H9 (cell line): ENCODE data around the gene VIPR1. TPM values are rescaled to one million over a fixed set of nuclear protein-coding genes. Genes with fewer than 3 reads are reported as not detected.
A peak's percentile ranks its signal among the peaks of the same experiment; 100 is the strongest.

ENCODE experiments used
- DNase-seq: peaks from one replicate; pipeline ENCODE4 v3.0.0-alpha.2; 2017
- H2AFZ ChIP-seq: one replicate; pipeline ENCODE4 v1.6.1; 2013; ENCODE audit warnings: mild to moderate bottlenecking, low read length, control low read depth, moderate library complexity
- H2AK5ac ChIP-seq: 2 replicates; pipeline ENCODE4 v1.6.1; 2013; ENCODE audit warnings: low read length, control low read depth, mixed read lengths; ENCODE audit not compliant: insufficient read length
- H2BK120ac ChIP-seq: one replicate; pipeline ENCODE4 v1.6.1; 2013; ENCODE audit warnings: low read depth, mild to moderate bottlenecking, low read length, control low read depth, inconsistent platforms; ENCODE audit not compliant: poor library complexity, severe bottlenecking
- H2BK12ac ChIP-seq: 2 replicates; pipeline ENCODE4 v1.6.1; 2013; ENCODE audit warnings: low read length, control low read depth, mixed read lengths, low read depth; ENCODE audit not compliant: insufficient read length
- H2BK15ac ChIP-seq: 2 replicates; pipeline ENCODE4 v1.6.1; 2013; ENCODE audit warnings: low read depth, low read length, control low read depth
- H2BK20ac ChIP-seq: one replicate; pipeline ENCODE4 v1.6.1; 2013; ENCODE audit warnings: low read depth, mild to moderate bottlenecking, low read length, control low read depth, inconsistent platforms; ENCODE audit not compliant: poor library complexity, severe bottlenecking
- H2BK5ac ChIP-seq: 2 replicates; pipeline ENCODE4 v1.6.1; 2013; ENCODE audit warnings: low read length, control low read depth, mixed read lengths; ENCODE audit not compliant: insufficient read length
- H3K14ac ChIP-seq: 2 replicates; pipeline ENCODE4 v1.6.1; 2013; ENCODE audit warnings: low read length, control low read depth; ENCODE audit not compliant: insufficient read depth
- H3K18ac ChIP-seq: 2 replicates; pipeline ENCODE4 v1.6.1; 2013; ENCODE audit warnings: low read depth, mild to moderate bottlenecking, mixed read lengths, low read length, control low read depth; ENCODE audit not compliant: insufficient read length
- H3K23ac ChIP-seq: 2 replicates; pipeline ENCODE4 v1.6.1; 2013; ENCODE audit warnings: low read length, control low read depth, mixed read lengths, low read depth; ENCODE audit not compliant: insufficient read length
- H3K23me2 ChIP-seq: 2 replicates; pipeline ENCODE4 v1.6.1; 2013; ENCODE audit warnings: low read depth, mild to moderate bottlenecking, mixed read lengths, low read length, control low read depth; ENCODE audit not compliant: insufficient read length, poor library complexity, severe bottlenecking
- H3K27ac ChIP-seq: 2 replicates; pipeline ENCODE4 v1.5.1; 2013; ENCODE audit warnings: low read length, control low read depth, mixed read lengths, low read depth; ENCODE audit not compliant: insufficient read length
- H3K27me3 ChIP-seq: 2 replicates; pipeline ENCODE4 v1.6.1; 2013; ENCODE audit warnings: low read length, control low read depth, inconsistent platforms; ENCODE audit not compliant: insufficient read depth
- H3K4ac ChIP-seq: 2 replicates; pipeline ENCODE4 v1.6.1; 2013; ENCODE audit warnings: low read depth, mild to moderate bottlenecking, control low read depth, inconsistent platforms, low read length, moderate library complexity
- H3K4me1 ChIP-seq: 2 replicates; pipeline ENCODE4 v1.6.1; 2013; ENCODE audit warnings: low read length, control low read depth, inconsistent platforms; ENCODE audit not compliant: insufficient read depth
- H3K4me2 ChIP-seq: 2 replicates; pipeline ENCODE4 v1.6.1; 2013; ENCODE audit warnings: low read length, control low read depth, mixed read lengths; ENCODE audit not compliant: insufficient read length, insufficient read depth
- H3K56ac ChIP-seq: 2 replicates; pipeline ENCODE4 v1.6.1; 2013; ENCODE audit warnings: low read depth, mild to moderate bottlenecking, mixed read lengths, low read length, control low read depth; ENCODE audit not compliant: insufficient read length
- H3K79me1 ChIP-seq: 2 replicates; pipeline ENCODE4 v1.6.1; 2013; ENCODE audit warnings: low read depth, mild to moderate bottlenecking, moderate library complexity, low read length, control low read depth, inconsistent platforms; ENCODE audit not compliant: insufficient read depth, poor library complexity, severe bottlenecking
- H3K79me2 ChIP-seq: 2 replicates; pipeline ENCODE4 v1.6.1; 2013; ENCODE audit warnings: low read length, control low read depth, inconsistent platforms; ENCODE audit not compliant: insufficient read depth
- H3K9ac ChIP-seq: 2 replicates; pipeline ENCODE4 v1.6.1; 2013; ENCODE audit warnings: low read length, control low read depth, mixed read lengths; ENCODE audit not compliant: insufficient read length; ENCODE audit errors: extremely low read depth
- H3K9me3 ChIP-seq: one replicate; pipeline ENCODE4 v1.6.1; 2013; ENCODE audit warnings: low read depth, low read length, inconsistent platforms; ENCODE audit not compliant: control insufficient read depth
- H3T11ph ChIP-seq: one replicate; pipeline ENCODE4 v1.6.1; 2013; ENCODE audit warnings: mild to moderate bottlenecking, low read length, control low read depth, inconsistent platforms
- H4K20me1 ChIP-seq: one replicate; pipeline ENCODE4 v1.6.1; 2013; ENCODE audit not compliant: control insufficient read depth, insufficient read length, insufficient read depth
- H4K5ac ChIP-seq: 2 replicates; pipeline ENCODE4 v1.6.1; 2013; ENCODE audit warnings: low read depth, mild to moderate bottlenecking, mixed read lengths, low read length, control low read depth; ENCODE audit not compliant: insufficient read length
- H4K8ac ChIP-seq: replicated peaks from 2 replicates; pipeline ENCODE4 v1.6.1; 2013; ENCODE audit warnings: low read length, control low read depth, mixed read lengths, low read depth; ENCODE audit not compliant: insufficient read length
- H4K91ac ChIP-seq: 2 replicates; pipeline ENCODE4 v1.6.1; 2013; ENCODE audit warnings: low read depth, mild to moderate bottlenecking, moderate library complexity, mixed read lengths, low read length, control low read depth; ENCODE audit not compliant: insufficient read length
- H3K27ac Mint-ChIP-seq, 3 experiments: 2 replicates in 2 of 3; 3 replicates in 1 of 3; pipeline ENCODE4 v1.8.0; 2020 to 2021; ENCODE audit warnings: mixed read lengths in 3 of 3, mild to moderate bottlenecking in 1 of 3, moderate library complexity in 1 of 3
- H3K27me3 Mint-ChIP-seq: 2 replicates; pipeline ENCODE4 v1.8.0; 2021; ENCODE audit warnings: low read depth, mild to moderate bottlenecking, moderate library complexity, mixed read lengths
- H3K36me3 Mint-ChIP-seq, 3 experiments: 2 replicates in 2 of 3; 3 replicates in 1 of 3; pipeline ENCODE4 v1.8.0; 2020 to 2021; ENCODE audit warnings: low read depth in 3 of 3, mixed read lengths in 3 of 3; ENCODE audit not compliant: insufficient read depth in 1 of 3
- H3K4me1 Mint-ChIP-seq, 2 experiments: 2 replicates each; pipeline ENCODE4 v1.8.0; 2020; ENCODE audit warnings: mixed read lengths in 2 of 2
- H3K4me3 Mint-ChIP-seq, 2 experiments: 2 replicates in 1 of 2; 3 replicates in 1 of 2; pipeline ENCODE4 v1.8.0; 2020 to 2021; ENCODE audit warnings: mild to moderate bottlenecking in 2 of 2, mixed read lengths in 2 of 2, moderate library complexity in 1 of 2
- H3K9me3 Mint-ChIP-seq, 2 experiments: 2 replicates in 1 of 2; 3 replicates in 1 of 2; pipeline ENCODE4 v1.8.0; 2020; ENCODE audit warnings: mild to moderate bottlenecking in 2 of 2, mixed read lengths in 2 of 2, moderate library complexity in 1 of 2
- WGBS: extraction: QIAGEN DNeasy Blood & Tissue Kit; methylation state at CpG from one replicate; pipeline ENCODE4 v1.1.7; 2013; ENCODE audit warnings: missing lambda C conversion rate, low lambda C conversion rate, mixed read lengths; ENCODE audit not compliant: insufficient read length; ENCODE audit errors: extremely low coverage; 5-methylcytosine and 5-hydroxymethylcytosine counted together
- total RNA-seq: library from RNA; stranded (reverse); gene quantifications from 2 replicates; pipeline ENCODE4 v1.2.1, GENCODE V29; 2021
- TF ChIP-seq, protein P1 (sequence below): fragments of 200-600 bp; sonication (generic); conservative IDR thresholded peaks from 3 replicates; pipeline ENCODE4 v1.8.0; 2021; ENCODE audit warnings: antibody characterized with exemption, mild to moderate bottlenecking

The VIPR1 gene
- total RNA-seq, 1 experiment from 2014 or later = 6.5 TPM

DNA sequence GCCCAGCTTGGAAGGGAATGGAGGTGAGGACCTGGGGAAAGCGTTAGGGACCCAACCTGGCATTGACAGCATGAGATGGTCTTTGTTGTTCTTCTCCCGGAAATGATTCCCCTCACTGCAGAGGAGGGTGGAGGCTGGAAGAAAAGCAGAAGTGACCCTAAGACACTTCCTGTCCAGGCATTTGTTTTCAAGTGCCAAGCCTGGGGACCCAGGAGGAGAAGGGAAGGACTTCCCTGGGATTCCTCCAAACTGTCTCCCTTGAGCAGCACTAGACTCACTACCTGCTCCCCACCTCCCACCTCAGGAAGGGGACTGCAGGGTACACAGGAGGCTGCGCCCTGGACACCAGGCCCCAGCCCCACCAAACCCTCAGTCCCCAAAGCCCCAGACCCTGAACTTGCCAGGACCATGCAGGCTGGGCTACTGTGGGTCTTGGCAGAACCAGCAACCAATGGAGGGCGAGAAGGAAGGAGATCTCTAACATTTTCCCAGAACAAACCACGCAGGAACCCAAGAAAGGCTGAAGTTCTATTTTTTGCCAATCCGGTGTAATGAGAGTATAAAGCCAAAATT is 9.8 kb upstream of the VIPR1 start:
- peaks cover 22 to 24% of the 10 kb centered on the region in 2 experiments for H3K4me1 Mint-ChIP-seq
- peaks cover 3% of the 10 kb centered on the region; the same call in 1 of the 2 replicates for H3K4me1 ChIP-seq
- DNase-seq = peak; percentile 7

More for the DNA sequence above, 9.8 kb upstream of the VIPR1 start:
- Histone ChIP-seq H2BK120ac (no peak overlapping the region), H3K79me2 (no peaks in the 10 kb centered on the region), H2BK15ac (no peak overlapping the region), H3K27me3 (no peaks in the 10 kb centered on the region), H3K23me2 (no peaks in the 10 kb centered on the region), H3K79me1 (no peaks in the 10 kb centered on the region), H3K18ac (no peak overlapping the region), H4K91ac (no peak overlapping the region), H3K14ac (no peak overlapping the region; the same call in 1 of the 2 replicates), H3K56ac (no peak overlapping the region), H3K27ac (no peak overlapping the region), H2AK5ac (no peak overlapping the region), H2BK5ac (no peak overlapping the region), H2AFZ (no peak overlapping the region), H2BK12ac (no peak overlapping the region), H3K23ac (no peak overlapping the region), H3T11ph (no peak overlapping the region), H4K5ac (no peak overlapping the region), H4K20me1 (no peaks in the 10 kb centered on the region), H3K4me2 (no peak overlapping the region), H2BK20ac (no peak overlapping the region), H4K8ac (no peak overlapping the region), H3K9ac (no peak overlapping the region), H3K4ac (no peak overlapping the region), H3K9me3 (no peaks in the 10 kb centered on the region)
- no peaks in the 10 kb centered on the region; a peak in 1 of 5 replicates for H3K9me3 Mint-ChIP-seq
- H3K36me3 Mint-ChIP-seq = no peaks in the 10 kb centered on the region
- TF ChIP-seq, protein P1, sequence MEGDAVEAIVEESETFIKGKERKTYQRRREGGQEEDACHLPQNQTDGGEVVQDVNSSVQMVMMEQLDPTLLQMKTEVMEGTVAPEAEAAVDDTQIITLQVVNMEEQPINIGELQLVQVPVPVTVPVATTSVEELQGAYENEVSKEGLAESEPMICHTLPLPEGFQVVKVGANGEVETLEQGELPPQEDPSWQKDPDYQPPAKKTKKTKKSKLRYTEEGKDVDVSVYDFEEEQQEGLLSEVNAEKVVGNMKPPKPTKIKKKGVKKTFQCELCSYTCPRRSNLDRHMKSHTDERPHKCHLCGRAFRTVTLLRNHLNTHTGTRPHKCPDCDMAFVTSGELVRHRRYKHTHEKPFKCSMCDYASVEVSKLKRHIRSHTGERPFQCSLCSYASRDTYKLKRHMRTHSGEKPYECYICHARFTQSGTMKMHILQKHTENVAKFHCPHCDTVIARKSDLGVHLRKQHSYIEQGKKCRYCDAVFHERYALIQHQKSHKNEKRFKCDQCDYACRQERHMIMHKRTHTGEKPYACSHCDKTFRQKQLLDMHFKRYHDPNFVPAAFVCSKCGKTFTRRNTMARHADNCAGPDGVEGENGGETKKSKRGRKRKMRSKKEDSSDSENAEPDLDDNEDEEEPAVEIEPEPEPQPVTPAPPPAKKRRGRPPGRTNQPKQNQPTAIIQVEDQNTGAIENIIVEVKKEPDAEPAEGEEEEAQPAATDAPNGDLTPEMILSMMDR = no peak
- H3K27ac Mint-ChIP-seq = no peak overlapping the region
- WGBS = no CpG with 5 or more reads among the region's 6 CpGs
- H3K4me3 Mint-ChIP-seq = no peak overlapping the region
- H3K27me3 Mint-ChIP-seq = peaks cover 22% of the 10 kb centered on the region
